DND-41 (cell line): Measurements from ENCODE around the gene PLD6.

Source experiments
- ATAC-seq: fragments of 200-7000 bp; cut with Tn5 transposase; 3 replicates; pipeline ENCODE4 v1.9.1; 2021; ENCODE audit warnings: low read depth; ENCODE audit not compliant: insufficient read depth
- DNase-seq: peaks from one replicate; pipeline ENCODE4 v3.0.0-alpha.2; 2020
- H2AFZ ChIP-seq: 2 replicates; pipeline ENCODE4 v1.6.0; 2012; ENCODE audit warnings: low read depth, low read length
- H3K27ac ChIP-seq: 2 replicates; pipeline ENCODE4 v1.5.1; 2012; ENCODE audit warnings: low read length, inconsistent platforms
- H3K27me3 ChIP-seq: fragments of 200-600 bp; sonication (generic); 2 replicates; pipeline ENCODE4 v1.6.0; 2012; ENCODE audit warnings: low read length, mild to moderate bottlenecking, inconsistent platforms; ENCODE audit not compliant: insufficient read depth, poor library complexity
- H3K36me3 ChIP-seq: 2 replicates; pipeline ENCODE4 v1.5.1; 2012; ENCODE audit warnings: low read length, inconsistent platforms; ENCODE audit not compliant: insufficient read depth
- H3K4me1 ChIP-seq: 2 replicates; pipeline ENCODE4 v1.5.1; 2012; ENCODE audit warnings: mild to moderate bottlenecking, low read length; ENCODE audit not compliant: insufficient read depth
- H3K4me2 ChIP-seq: 2 replicates; pipeline ENCODE4 v1.6.0; 2012; ENCODE audit warnings: mild to moderate bottlenecking, moderate library complexity, low read length, inconsistent platforms; ENCODE audit not compliant: insufficient read depth
- H3K4me3 ChIP-seq, 2 experiments: fragments of 200-600 bp in 1 of 2; shearing (Covaris generic) in 1 of 2; 2 replicates each; pipeline ENCODE4 v1.5.1; 2012 to 2016; ENCODE audit warnings: inconsistent platforms in 2 of 2, low read length in 2 of 2, mild to moderate bottlenecking in 2 of 2, low read depth in 1 of 2, moderate library complexity in 1 of 2
- H3K79me2 ChIP-seq: 2 replicates; pipeline ENCODE4 v1.6.0; 2012; ENCODE audit warnings: low read length, inconsistent platforms; ENCODE audit not compliant: insufficient read depth
- H3K9ac ChIP-seq: 2 replicates; pipeline ENCODE4 v1.6.0; 2012; ENCODE audit warnings: low read depth, mild to moderate bottlenecking, inconsistent platforms, low read length, moderate library complexity
- H3K9me3 ChIP-seq: 2 replicates; pipeline ENCODE4 v1.5.1; 2012; ENCODE audit warnings: low read length, moderate library complexity, mild to moderate bottlenecking, inconsistent platforms; ENCODE audit not compliant: insufficient read depth, severe bottlenecking
- H4K20me1 ChIP-seq: 2 replicates; pipeline ENCODE4 v1.6.0; 2012; ENCODE audit warnings: low read length; ENCODE audit not compliant: insufficient read depth
- CTCF ChIP-seq: IDR thresholded peaks from 2 replicates; pipeline ENCODE4 v1.5.1; 2012; ENCODE audit warnings: borderline replicate concordance, low read length, moderate library complexity, mild to moderate bottlenecking; ENCODE audit not compliant: poor library complexity, severe bottlenecking; ENCODE audit errors: extremely low read depth
- EZH2 ChIP-seq: IDR thresholded peaks from 3 replicates; pipeline ENCODE4 v1.6.1; 2012; ENCODE audit warnings: borderline replicate concordance, low read depth, mild to moderate bottlenecking, moderate library complexity, low read length, inconsistent platforms; ENCODE audit not compliant: severe bottlenecking

Gene PLD6

GRCh38 chr17:17180141-17180603, 26.0 kb downstream of the PLD6 start:
- Histone ChIP-seq H3K4me1 (no peaks in the 10 kb centered on the region), H3K9me3 (no peaks in the 10 kb centered on the region), H3K4me2 (no peak overlapping the region), H3K36me3 (peaks cover 85% of the 10 kb centered on the region), H3K27me3 (no peaks in the 10 kb centered on the region), H3K9ac (no peak overlapping the region), H4K20me1 (no peaks in the 10 kb centered on the region), H3K4me3 (no peak overlapping the region), H3K79me2 (no peaks in the 10 kb centered on the region), H3K27ac (no peak overlapping the region), H2AFZ (no peak overlapping the region)
- no peak for DNase-seq
- ATAC-seq, result no peak
- TF ChIP-seq CTCF, result no peak
- no peak for TF ChIP-seq EZH2

- ATAC-seq (no peak), DNase-seq (no peak)
- H3K4me2 ChIP-seq, result no peak overlapping the region
- H3K4me1 ChIP-seq, result no peaks in the 10 kb centered on the region
- H3K27ac ChIP-seq, result no peak overlapping the region
- H3K27me3 ChIP-seq, result no peaks in the 10 kb centered on the region
- no peak for TF ChIP-seq CTCF
- TF ChIP-seq EZH2, result no peak
- no peak overlapping the region for H2AFZ ChIP-seq
- H3K9me3 ChIP-seq, result no peaks in the 10 kb centered on the region
- H4K20me1 ChIP-seq, result no peaks in the 10 kb centered on the region
- no peak overlapping the region for H3K4me3 ChIP-seq
- no peak overlapping the region for H3K9ac ChIP-seq
- H3K36me3 ChIP-seq, result peaks cover 92% of the 10 kb centered on the region
- no peaks in the 10 kb centered on the region for H3K79me2 ChIP-seq
Observed at GRCh38 chr17:17179371-17179827, 26.7 kb downstream of the PLD6 start.

- no peak for DNase-seq
- Histone ChIP-seq H3K27me3 (no peaks in the 10 kb centered on the region), H3K4me1 (no peaks in the 10 kb centered on the region), H3K4me3 (no peak overlapping the region), H3K36me3 (peaks cover 96% of the 10 kb centered on the region), H3K4me2 (no peak overlapping the region), H3K79me2 (no peaks in the 10 kb centered on the region), H3K9me3 (no peaks in the 10 kb centered on the region), H4K20me1 (no peaks in the 10 kb centered on the region), H2AFZ (no peak overlapping the region), H3K9ac (no peak overlapping the region), H3K27ac (no peak overlapping the region)
- TF ChIP-seq EZH2 (no peak), CTCF (no peak)
- ATAC-seq, result no peak
Observed at GRCh38 chr17:17177176-17177575, 29.0 kb downstream of the PLD6 start.

- Histone ChIP-seq H3K4me1 (no peaks in the 10 kb centered on the region), H3K79me2 (no peaks in the 10 kb centered on the region), H3K27ac (no peak overlapping the region), H3K4me3 (no peak overlapping the region), H2AFZ (no peak overlapping the region), H3K9me3 (no peaks in the 10 kb centered on the region), H3K36me3 (peaks cover 96% of the 10 kb centered on the region), H3K27me3 (no peaks in the 10 kb centered on the region), H3K9ac (no peak overlapping the region), H4K20me1 (no peaks in the 10 kb centered on the region; the same call in 1 of the 2 replicates), H3K4me2 (no peak overlapping the region)
- no peak for DNase-seq
- TF ChIP-seq CTCF (no peak), EZH2 (no peak)
- ATAC-seq, result no peak
Observed at GRCh38 chr17:17176341-17176740, 29.8 kb downstream of the PLD6 start.
